A673 (cell line): ENCODE results near the gene CEP41. TPM values are rescaled to one million over a fixed set of nuclear protein-coding genes. Genes with fewer than 3 reads are reported as not detected.

Experiments
- BruUV-seq: library from RNA; stranded (reverse); fragments of 400-500 nt; replicated peaks from 2 replicates; lab custom pipeline; 2021; lab: Mats Ljungman, UMichigan
- CTCF ChIA-PET: fragments of 300-600 bp; sonication (Branson Sonifier 250); formaldehyde crosslinking; loops from one replicate; lab custom pipeline; 2022; ENCODE audit warnings: antibody characterized with exemption; lab: Charles Lee
- POLR2A ChIA-PET: fragments of 300-600 bp; sonication (Branson Sonifier 250); formaldehyde crosslinking; loops from one replicate; lab custom pipeline; 2022; ENCODE audit warnings: antibody characterized with exemption; ENCODE audit not compliant: low non-redundant PET; lab: Charles Lee
- DNase-seq: peaks from one replicate; pipeline ENCODE4 v3.0.0-alpha.2; 2015; ENCODE audit warnings: low spot score
- H3K27ac ChIP-seq: fragments of 200-600 bp; sonication (generic); 2 replicates; pipeline ENCODE4 v1.5.1; 2016; ENCODE audit warnings: mixed run types, low read depth, mild to moderate bottlenecking, mixed read lengths, antibody characterized with exemption, low read length; ENCODE audit not compliant: poor library complexity, severe bottlenecking
- H3K27me3 ChIP-seq: fragments of 200-600 bp; sonication (generic); replicated peaks from 2 replicates; pipeline ENCODE4 v1.6.1; 2017; ENCODE audit warnings: mixed run types, low read depth, mild to moderate bottlenecking, mixed read lengths, antibody characterized with exemption, low read length; ENCODE audit not compliant: insufficient read depth, poor library complexity
- H3K36me3 ChIP-seq: fragments of 200-600 bp; sonication (generic); 2 replicates; pipeline ENCODE4 v1.6.1; 2016; ENCODE audit warnings: mixed run types, mild to moderate bottlenecking, mixed read lengths, antibody characterized with exemption, low read length; ENCODE audit not compliant: insufficient read depth, poor library complexity, severe bottlenecking
- H3K4me1 ChIP-seq: fragments of 200-600 bp; sonication (generic); 2 replicates; pipeline ENCODE4 v1.6.1; 2017; ENCODE audit warnings: mixed run types, mild to moderate bottlenecking, mixed read lengths, antibody characterized with exemption, low read length; ENCODE audit not compliant: insufficient read depth, poor library complexity, severe bottlenecking
- H3K4me3 ChIP-seq: fragments of 200-600 bp; sonication (generic); 2 replicates; pipeline ENCODE4 v1.5.1; 2016; ENCODE audit warnings: low read depth, mixed run types, mild to moderate bottlenecking, mixed read lengths, low read length; ENCODE audit not compliant: poor library complexity, severe bottlenecking
- H3K9me3 ChIP-seq: fragments of 200-600 bp; sonication (generic); 2 replicates; pipeline ENCODE4 v1.6.1; 2016; ENCODE audit warnings: mixed run types, low read depth, mild to moderate bottlenecking, mixed read lengths, antibody characterized with exemption, low read length; ENCODE audit not compliant: poor library complexity, severe bottlenecking
- EZH2 ChIP-seq: fragments of 200-600 bp; sonication (generic); IDR thresholded peaks from 2 replicates; pipeline ENCODE4 v1.6.1; 2017; ENCODE audit warnings: borderline replicate concordance, low read depth, mild to moderate bottlenecking, mixed read lengths, antibody characterized with exemption, low read length; ENCODE audit not compliant: poor library complexity, severe bottlenecking
- intact Hi-C: fragments of 100-400 bp; cut with micrococcal nuclease; formaldehyde crosslinking; loops from one replicate; pipeline ENCODE4 v1.10.0; 2022; ENCODE audit not compliant: unreplicated experiment
- total RNA-seq: library from RNA; stranded (reverse); gene quantifications from 2 replicates; pipeline ENCODE4 v1.2.3, GENCODE V29; 2021
- TF ChIP-seq, protein P1 (sequence below): fragments of 300-800, 200-600 bp; sonication (generic); conservative IDR thresholded peaks from 2 replicates; pipeline ENCODE4 v1.5.1; 2017; ENCODE audit warnings: low read depth, mild to moderate bottlenecking, antibody characterized with exemption, low read length, moderate library complexity, mixed read lengths

Gene CEP41
- total RNA-seq, 1 experiment from 2014 or later = 25.7 TPM

DNA sequence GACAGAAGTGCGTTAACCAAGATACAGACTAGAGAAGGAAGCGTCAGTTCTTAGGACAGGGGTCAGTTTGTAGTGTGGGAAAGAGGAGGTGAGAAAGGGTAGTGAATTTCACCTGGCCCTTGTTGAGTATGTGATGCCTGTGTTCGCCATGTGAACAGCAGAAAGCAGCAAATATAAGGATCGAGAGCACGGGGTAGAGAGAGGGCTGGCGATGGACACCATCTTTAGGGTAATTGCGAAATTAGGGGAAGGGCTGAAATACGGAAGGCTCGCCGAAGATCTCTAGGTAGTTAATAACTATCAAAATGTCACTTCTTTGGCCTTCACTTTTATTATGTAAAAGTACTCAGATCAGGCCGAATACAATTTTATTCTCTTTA lies 44.9 kb upstream of the CEP41 start:
- intact Hi-C loops = no loop called here
- H3K4me3 ChIP-seq = no peak overlapping the region
- no peaks in the 10 kb centered on the region for H3K4me1 ChIP-seq
- H3K27me3 ChIP-seq = no peaks in the 10 kb centered on the region
- ChIA-PET CTCF (no interaction called here), POLR2A (no interaction called here)
- no peak for TF ChIP-seq EZH2
- TF ChIP-seq, protein P1, sequence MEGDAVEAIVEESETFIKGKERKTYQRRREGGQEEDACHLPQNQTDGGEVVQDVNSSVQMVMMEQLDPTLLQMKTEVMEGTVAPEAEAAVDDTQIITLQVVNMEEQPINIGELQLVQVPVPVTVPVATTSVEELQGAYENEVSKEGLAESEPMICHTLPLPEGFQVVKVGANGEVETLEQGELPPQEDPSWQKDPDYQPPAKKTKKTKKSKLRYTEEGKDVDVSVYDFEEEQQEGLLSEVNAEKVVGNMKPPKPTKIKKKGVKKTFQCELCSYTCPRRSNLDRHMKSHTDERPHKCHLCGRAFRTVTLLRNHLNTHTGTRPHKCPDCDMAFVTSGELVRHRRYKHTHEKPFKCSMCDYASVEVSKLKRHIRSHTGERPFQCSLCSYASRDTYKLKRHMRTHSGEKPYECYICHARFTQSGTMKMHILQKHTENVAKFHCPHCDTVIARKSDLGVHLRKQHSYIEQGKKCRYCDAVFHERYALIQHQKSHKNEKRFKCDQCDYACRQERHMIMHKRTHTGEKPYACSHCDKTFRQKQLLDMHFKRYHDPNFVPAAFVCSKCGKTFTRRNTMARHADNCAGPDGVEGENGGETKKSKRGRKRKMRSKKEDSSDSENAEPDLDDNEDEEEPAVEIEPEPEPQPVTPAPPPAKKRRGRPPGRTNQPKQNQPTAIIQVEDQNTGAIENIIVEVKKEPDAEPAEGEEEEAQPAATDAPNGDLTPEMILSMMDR = no peak
- no peaks in the 10 kb centered on the region for H3K9me3 ChIP-seq
- no peak for DNase-seq
- BruUV-seq = no TSS peak
- no peak overlapping the region for H3K27ac ChIP-seq
- no peaks in the 10 kb centered on the region for H3K36me3 ChIP-seq

DNA sequence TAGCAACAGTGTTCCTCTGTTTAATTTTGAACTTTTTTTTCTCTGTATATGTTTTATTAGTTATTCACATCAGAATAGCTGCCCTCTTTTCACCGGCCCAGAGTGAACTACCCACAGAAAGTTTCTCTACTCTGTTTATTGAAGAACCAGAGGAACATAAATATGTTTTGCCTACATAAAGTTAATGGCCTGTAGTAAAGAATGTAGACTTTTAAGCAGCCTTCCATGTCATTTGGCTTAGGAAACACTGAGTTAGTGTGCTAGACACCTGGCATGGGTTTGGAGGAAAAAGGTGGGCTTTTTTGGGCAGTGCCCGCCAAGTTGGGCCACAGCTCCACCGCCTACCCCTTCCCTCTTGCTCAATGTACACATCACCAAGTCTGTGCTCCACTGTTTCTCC lies 42.2 kb upstream of the CEP41 start:
- H3K27me3 ChIP-seq = no peaks in the 10 kb centered on the region
- no peak overlapping the region for H3K4me3 ChIP-seq
- ChIA-PET CTCF (no interaction called here), POLR2A (no interaction called here)
- TF ChIP-seq, protein P1 = no peak
- TF ChIP-seq EZH2 = no peak
- H3K9me3 ChIP-seq = peaks cover 1% of the 10 kb centered on the region
- intact Hi-C loops = no loop called here
- no TSS peak for BruUV-seq
- no peak for DNase-seq
- H3K36me3 ChIP-seq = no peaks in the 10 kb centered on the region
- no peaks in the 10 kb centered on the region for H3K4me1 ChIP-seq
- H3K27ac ChIP-seq = no peak overlapping the region

DNA sequence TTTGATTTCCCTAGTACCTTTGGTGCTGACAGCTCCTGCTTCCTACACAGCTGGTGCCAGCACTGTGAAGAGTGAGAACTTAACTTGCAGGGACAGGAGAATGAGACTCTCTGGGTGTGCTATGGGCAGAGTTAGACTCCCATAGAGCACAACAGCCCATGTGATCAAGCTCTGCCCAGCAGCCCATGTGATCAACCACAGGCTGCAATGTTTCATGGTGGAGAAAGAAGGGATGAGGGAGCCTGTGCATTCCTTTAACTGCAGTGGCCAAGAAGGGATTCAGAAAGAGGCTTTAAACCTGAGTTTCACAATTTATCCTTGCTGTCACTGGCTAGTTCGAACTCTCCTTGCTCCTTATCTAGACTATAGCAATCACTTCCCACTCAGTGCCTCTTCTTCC lies 41.1 kb upstream of the CEP41 start:
- ChIA-PET POLR2A (no interaction called here), CTCF (no interaction called here)
- Histone ChIP-seq H3K27ac (no peak overlapping the region), H3K36me3 (no peaks in the 10 kb centered on the region), H3K4me3 (no peak overlapping the region), H3K4me1 (no peaks in the 10 kb centered on the region), H3K27me3 (no peaks in the 10 kb centered on the region), H3K9me3 (peaks cover 6% of the 10 kb centered on the region)
- DNase-seq = no peak
- BruUV-seq = no TSS peak
- intact Hi-C loops = no loop called here
- TF ChIP-seq, protein P1 = no peak
- no peak for TF ChIP-seq EZH2
